Astrocyte of the hippocampus (primary cell): ENCODE data around the gene SMU1.

Source experiments
- DNase-seq: peaks from one replicate; pipeline ENCODE4 v3.0.0; 2011; ENCODE audit warnings: low read depth, low spot score

SMU1 gene

DNA sequence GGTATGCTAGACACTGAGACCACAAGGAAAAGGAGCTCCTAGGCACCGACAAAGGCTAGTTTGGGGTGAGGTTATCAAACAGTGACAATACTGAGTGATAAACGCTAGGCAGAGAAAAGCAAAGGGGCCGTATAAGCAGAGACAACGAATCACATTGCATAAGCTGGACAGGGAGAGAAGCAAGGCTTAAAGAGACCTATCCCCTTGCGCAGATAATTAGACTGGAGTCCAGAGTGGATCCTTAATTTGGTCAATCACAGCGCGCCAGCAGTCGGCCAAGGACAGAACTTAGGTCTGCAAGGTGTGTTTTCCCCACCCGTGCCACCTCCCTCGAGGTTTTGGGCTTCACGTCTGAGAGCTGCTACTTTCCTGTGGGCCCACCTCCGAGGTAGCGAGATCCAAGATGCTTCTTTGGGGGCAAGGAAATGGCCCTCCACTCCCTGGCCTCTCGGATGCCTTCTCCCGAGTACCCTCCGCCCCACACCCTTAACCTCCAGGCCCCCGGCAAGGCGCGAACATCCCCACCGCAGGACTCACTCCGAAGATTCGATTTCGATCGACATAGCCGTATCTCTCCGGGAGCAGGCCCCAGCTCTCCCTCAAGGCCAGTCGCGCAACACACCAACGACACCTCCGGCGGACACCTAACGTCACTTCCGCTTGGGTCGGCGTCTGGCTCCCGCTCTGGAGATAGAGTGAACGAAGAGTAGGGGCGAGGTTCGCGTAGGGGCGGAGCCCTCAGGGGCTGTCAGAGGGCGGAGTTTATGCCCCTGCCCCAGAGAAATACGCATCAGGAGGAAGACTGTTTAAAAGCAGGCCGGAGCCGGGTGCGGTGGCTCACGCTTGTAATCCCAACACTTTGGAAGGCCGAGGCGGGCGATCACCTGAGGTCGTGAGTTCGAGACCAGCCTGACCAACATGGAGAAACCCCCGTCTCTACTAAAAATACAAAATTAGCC lies at the start of gene SMU1:
Gene SMU1 (minus strand): TSS at position 629 of the 959 bp plus-strand sequence. CDS start 66 bp downstream, at position 563.
- peak; percentile 99 for DNase-seq

DNA sequence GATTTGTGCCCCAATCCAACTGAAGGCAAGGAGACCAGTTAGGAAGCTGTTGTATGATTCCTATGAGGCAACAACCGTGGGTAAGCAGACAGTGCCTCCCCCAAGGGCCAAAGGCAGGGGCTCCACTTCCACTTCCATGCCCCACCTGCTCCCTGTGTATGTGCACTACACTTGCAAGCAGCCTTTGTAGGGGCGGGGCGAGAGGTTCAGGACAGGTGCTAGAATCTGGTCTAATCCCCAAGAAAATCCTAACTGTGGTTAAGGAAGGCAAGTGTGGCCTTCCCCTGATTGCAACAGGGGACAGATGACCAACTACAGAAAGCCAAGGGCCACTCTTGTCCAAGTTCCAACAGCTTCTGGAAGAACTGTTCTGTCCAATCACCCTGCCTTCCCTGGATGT lies 49.0 kb upstream of the SMU1 start:
- no peak for DNase-seq

DNA sequence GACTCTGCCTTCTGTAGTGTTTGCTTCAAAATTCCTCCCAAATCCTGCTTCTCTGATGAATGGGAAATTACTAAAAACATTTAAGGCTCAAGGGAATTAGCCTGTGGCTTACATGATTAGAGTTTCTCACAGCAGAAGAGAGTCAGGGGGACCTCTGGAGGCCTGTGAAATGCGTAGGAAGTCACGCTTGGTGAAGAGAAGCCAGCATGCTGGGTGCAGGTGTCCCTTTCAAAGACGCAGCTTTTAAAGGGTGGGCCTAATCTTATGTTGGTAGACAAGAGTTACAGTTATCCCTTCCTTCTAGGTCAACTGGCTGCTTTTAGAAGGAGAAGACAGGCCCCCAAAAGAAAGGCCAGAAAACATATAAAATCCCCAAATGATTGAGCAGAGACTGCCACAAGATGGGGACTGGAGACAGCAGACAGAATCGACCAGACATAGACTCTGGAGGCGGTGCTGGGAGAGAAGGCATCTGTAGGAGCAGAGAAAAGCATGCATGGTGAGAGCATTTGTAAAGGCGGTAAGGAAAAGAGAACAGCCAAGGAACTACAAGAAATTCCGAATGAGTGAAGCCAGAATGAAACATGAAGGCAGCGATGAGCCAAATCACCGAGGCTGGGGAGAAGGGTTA lies 48.4 kb upstream of the SMU1 start:
- DNase-seq = no peak

DNA sequence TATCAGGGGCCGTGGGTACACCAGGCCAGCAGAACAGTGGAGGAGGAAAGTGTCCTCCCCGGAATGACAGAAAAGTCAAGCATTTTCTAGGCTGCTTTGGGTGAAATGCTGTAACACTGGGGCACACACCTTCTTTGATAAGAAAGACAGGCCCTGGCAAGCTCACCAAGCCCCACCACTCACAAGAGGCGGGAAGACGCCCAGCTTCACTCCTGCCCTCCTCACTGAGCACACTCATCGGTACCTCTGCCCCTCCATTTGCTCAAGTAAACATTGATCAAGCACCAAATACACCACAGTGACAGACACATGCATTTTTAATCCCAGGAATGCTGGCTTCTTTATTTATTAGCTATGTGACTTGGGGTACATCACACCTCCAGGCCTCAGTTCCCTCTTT lies 47.6 kb upstream of the SMU1 start:
- no peak for DNase-seq

DNA sequence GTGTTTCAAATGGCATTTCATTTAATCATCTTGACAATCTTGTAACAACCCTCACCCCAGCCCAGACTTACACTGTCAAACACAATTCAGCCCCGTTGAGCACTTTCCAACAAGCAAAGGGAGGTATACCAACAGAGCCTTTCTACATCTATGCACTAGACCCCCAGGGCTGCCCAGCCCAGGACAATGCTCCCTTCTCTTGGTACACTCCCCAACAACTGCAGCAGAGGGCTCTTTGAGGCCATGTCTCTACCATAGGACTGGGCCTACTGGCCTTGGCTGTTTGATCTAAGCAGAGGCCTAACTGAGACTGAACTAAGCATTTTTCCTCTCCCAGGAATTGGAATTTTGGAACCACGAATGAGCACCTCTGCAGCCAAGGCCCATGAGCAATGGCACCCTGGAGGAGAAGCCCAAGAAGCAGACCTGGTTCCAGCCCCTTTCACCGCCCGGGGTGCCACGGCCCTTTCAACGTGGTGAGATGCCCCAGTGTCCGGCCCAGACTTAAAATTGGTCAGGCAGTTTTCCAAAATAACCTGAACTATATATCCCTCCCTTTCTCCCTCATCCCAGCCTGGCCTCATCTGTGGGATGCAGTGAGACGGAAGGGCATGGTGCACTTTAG lies 47.0 kb upstream of the SMU1 start:
- no peak for DNase-seq

DNA sequence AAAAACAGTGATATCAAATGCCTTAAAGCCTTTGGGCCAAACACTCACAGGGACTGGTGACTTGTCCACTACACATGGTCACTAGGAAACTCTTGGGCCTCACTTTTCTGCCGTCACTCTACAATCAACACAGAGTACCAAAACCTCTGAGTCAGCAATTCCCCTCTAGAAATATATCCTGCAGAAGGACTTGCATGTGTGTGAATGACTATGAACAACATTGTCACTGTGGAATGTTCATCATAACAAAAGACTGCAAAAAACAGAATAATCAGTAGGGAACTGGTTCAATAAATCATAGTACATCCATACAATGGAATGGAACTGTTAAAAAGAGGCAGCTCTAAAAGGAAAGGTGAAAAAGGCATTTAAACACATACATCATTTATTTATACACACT lies 44.1 kb upstream of the SMU1 start:
- DNase-seq = no peak

DNA sequence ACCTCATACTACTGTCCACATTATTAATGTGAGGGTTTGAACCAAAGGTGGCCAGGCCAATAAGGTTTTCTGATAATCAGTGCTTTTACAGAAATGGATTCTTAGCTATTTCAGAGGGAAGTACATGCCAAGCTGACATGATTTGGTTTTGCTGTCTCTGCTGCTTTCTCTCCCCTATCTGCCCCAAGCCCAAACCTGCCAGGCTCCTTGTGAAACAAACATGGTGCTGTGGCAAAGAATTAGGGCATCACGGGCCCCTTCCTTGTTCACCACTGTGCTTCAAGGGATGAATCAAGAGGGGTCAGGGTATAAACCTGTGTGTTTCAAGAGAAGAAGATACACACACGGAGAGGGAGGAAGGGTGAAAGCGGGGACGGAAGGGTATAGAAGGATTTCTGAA lies 41.3 kb upstream of the SMU1 start:
- no peak for DNase-seq

DNA sequence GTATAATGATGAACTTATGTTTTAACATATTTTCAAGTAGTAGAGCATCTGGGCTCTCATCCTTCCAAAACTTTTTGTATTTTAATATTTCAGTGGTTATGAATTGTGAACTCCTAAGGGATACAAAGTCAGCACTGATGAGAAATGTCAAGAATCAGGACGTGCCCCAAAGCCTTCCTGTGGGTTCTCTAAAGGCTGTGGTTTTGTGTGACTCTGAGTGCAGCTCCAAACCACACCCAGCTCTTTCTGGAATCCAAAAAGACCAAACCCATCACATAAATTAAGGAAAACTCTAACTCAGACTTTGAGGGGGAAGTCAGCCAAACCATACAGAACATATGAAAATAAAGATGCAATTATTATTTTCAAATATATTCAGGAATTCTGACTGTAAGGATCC lies 40.8 kb upstream of the SMU1 start:
- peak; percentile 71 for DNase-seq

DNA sequence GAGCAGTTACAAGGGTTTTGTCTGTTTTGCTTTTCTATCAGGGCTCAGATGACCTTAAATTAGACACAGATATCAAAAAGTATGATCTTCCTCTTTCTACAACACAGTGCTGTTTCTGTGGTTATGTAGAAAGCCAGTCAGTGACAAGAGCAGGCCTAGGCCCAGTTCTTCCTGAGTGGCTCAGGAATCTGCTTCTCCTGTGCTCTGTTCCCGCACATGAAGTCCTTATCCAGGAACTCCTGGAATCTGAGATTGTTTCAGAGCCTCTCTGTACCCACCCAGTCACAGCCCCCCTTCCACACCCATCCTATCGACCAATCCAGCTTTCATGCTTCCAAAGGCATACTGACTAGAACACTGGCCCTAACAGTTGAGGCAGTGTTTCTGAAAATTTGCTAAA lies 40.4 kb upstream of the SMU1 start:
- DNase-seq = peak; percentile 63

DNA sequence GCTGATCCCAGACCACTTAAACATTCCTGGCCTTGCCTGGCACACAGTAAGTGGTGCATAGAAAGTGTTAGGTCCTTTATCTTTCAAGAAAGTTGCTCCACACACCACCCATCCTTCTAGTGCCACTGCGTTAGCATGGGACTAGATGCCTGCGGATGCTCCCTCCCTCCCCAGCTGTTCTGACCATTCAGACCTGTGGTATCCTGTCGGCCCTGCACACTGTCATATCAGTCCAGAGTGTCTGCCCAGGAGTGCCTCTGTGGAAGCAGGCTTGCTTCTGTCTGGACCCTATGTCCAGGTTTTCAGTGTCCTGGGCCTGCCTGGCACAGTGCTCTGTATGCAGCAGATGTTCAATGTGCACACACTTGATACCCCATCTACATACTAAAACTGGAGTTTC lies 38.3 kb upstream of the SMU1 start:
- DNase-seq = no peak

DNA sequence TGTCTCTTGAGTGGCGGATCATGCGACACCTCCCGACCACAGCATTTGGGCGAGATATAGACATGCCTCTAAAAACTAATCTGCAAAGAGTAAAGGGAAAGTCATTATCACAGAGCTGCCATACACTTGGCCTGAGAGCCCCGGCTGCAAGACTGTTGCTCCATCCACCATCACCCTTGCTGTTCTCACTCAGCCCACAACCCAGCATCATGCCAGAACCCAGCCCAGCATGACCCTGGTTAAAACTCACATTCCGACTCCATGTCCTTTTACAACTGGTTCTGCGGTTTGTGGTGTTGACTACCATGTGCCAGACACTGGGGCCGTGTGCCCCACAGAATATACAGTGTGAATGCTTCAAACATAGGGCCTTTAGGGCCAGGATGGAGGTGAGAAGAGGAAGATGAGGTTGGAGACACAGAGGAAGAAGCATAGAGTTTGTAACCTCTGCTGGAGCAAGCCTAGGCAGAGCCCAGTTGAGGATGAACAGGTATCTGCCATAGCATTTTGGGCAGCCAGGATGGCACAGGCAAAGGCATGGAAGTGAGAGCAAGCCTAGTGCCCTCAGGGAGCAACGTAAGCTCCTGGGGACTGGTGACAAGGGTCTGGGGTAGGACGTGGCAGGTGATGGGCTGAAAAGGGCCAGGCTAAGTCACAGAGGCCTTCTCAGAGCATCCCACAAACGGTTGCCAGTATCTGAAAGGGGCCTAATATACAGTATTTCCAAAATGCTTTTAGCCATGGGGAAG lies 37.5 kb upstream of the SMU1 start:
- no peak for DNase-seq

DNA sequence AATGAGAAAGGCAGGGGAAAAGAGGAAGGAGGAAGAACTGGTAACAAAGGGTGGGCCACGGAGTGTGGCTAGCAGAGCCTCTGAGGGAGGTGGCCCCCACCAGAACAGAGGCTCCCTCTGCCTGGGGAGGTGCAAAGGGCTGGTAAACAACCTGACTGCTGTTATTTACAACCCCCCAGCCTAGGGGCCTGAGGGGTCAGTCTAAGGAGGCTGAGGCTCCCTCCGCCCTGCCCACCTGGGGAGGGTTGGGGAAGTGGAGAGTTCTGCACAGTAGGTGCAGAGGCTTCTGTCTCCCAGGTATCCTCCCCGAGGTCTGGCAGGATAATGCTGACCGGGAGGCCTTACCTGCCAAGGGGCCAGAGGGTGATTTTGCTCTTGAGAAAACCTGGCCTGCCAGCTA lies 35.6 kb upstream of the SMU1 start:
- no peak for DNase-seq

DNA sequence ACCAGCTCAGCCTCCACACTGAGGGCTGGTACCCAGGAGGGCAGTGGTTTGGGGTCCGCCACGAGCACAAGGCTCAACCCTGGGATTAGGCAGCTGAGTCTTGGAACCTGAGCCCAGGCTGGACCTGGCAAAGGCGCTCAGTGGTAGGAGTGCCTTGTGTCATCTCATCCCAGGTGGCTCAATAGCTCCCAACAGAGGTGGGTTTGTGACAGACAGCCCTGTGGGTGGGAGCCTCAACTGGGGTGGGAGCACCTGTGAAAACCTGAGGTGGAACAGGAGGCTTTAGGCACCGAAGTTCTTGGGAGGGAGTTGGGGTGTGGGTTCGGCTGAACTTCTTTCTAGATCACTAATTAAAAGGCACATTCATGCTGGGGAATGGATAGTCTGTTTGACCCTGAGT lies 35.2 kb upstream of the SMU1 start:
- no peak for DNase-seq

DNA sequence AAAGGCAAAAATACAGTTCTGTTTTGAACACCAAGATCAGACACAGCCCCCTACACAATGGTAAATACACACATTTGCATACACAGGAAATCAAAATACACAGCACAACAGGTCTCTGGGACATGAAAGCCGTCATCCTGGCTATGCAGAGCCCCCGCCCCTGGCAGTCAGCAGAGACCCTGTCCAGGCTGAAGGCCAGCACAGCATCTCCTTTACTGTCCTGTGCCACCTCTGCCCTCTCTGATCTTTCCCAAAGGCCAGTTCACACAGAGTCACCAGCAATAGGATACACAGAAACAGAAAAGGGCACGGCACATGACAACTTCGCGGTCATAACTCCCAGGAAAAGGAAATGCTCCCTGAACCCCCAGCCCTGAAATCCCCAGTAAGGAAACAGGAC lies 34.2 kb upstream of the SMU1 start:
- DNase-seq = no peak

DNA sequence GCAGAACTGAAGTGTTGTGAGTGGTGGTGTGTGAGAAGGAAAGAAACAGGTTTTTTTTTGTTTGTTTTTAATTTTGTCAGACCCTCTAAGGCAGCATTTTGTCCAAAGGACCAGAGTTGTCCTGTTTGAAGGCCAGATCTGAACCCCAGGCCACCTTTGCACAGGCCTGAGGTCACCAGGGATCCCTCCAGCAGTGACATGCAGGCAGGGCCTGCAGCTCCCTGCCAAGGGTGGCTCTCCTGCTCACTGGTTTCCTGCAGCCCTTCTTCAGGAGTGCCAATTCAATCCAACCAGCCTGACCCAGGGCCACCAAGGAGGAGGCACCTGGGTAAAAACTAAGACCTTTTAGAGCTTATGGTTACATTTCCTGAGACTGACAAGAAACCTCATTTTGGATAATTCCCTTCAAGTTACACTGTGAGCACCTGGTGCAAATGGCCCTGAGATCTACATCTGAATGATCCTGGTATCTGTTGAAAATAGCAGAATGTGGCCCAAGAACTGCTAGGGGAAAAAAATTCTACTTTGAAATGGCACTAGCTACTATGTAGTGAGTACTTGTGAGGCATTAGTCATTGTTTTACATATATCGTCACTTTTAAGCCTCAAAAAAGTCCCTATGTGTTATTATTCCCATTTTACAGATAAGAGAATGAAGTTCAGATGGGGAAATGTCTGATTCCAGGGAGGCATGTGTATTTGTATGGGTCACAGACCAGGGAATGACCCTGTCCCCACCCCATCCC lies 33.5 kb upstream of the SMU1 start:
- no peak for DNase-seq

DNA sequence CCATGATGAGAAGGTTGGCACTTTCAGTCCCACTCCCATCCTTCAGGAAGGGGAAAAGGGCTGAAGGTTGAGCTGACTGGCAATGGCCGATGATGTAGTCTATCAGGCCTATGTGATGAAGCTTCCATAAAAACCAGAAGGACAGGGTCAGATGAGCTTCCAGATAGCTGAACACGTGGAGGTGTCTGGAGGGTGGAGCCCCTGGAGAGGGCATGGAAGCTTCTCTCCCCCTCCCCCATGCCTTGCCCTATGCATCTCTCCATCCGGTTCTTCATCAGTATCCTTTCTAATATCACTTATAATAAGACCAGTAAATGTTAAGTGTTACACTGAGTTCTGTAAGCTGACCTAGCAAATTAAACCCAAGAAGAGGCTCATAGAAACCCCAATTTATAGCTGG lies 32.6 kb upstream of the SMU1 start:
- DNase-seq = no peak

DNA sequence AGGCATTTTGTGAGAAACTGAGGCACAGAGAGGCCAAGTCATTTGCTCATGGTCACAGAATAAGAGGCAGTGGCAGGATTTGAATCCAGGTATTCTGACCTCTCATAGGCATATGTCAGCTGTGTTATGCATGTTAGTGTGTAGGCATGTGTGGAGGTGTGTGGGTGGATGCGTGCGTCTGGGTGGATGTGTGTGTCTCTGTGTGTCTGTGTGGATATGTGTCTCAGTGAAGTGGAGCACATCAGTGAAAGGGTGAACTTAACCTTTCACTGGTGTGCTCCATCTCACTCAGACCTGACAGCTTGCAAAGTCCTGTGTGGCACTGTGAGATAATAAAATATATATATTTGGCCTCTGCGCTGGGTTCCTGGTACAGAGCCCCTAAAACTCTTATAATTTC lies 32.0 kb upstream of the SMU1 start:
- DNase-seq = no peak

DNA sequence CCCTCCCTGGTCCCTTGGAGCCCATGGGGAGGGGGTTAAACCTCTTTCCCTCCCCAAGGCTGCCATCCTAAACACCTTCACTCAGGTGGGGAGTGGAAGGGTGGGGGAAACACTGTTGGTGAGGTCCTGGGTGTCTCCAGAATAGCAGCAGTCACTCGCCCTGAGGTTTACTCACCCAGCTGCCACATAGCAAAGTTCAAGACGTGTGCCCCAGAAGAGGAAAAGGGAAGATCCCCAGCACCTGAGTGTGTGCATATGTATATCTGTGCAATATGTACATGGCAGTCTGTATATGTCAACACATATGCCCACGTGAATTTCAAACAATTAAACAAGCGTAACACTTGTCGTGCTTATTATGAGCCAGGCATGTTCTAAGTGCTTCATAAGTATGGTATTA lies 31.3 kb upstream of the SMU1 start:
- DNase-seq = no peak

DNA sequence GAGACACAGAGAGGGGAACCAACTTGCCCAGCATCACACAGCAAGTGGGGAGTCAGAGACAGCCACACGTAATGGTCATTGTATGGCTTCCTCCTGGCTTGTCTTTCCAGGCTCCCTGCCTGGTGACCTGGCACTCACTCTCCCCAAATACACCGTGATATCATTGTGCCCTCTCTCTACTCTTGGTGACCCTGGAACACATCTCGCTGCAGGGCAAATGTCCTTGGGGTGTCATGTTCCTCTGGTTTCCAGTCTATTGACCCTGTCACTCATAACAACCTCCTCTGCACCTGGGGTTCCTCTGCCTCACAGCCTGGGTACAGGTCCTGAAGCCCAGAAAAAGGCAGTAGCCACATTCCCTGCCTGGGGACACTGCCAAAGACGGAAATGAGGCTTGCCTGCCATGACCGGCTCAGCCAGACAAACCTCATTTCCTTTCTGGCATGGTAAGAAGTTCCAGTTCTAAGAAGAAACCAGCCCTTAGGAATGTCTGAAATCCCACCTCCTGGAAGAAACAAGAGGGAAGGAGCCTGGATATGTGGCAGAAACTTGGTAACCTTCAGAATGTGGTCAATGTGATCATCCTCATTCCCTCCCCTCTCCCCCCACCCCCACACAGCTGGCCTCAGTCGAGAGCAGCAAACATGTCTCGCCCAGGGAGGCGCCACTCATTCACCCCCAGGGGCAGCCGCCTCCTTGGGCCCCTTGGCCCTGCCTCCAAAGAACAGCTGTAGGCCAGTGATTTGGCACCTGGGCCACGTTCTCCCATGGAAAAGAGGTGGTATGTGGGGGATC lies 30.6 kb upstream of the SMU1 start:
- peak; percentile 93 for DNase-seq

DNA sequence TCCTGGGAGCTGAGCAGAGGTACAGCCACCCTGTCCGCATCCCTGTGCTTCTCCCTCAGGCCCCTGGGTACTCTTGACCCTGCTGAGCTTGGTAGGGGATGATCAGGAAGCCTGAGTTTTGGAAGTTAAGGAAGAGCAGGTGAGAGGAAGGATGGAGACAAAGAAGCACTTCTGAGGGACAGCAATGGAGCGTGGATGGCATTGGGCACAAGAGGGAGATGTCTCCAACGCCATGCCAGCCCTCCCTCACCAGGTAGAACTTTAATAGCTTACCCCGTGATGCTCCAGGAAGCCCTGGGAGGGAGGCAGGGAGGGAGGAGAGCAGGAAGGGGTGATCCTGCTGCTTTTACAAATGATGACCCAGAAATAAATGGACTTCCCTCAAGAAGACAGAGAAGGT lies 29.9 kb upstream of the SMU1 start:
- no peak for DNase-seq
